Neural cell (in vitro differentiated cells): ENCODE results near the gene OLFML3. TPM values are rescaled to one million over a fixed set of nuclear protein-coding genes. Genes with fewer than 3 reads are reported as not detected.

Experiments used
- H2AFZ ChIP-seq: fragments of 200-600, 300-800 bp; sonication (generic), shearing (Covaris generic); 2 replicates; pipeline ENCODE4 v1.6.0; 2014; ENCODE audit warnings: low read depth, mild to moderate bottlenecking, antibody characterized with exemption, low read length, moderate library complexity
- H3F3A ChIP-seq: fragments of 200-600 bp; shearing (Covaris generic); 2 replicates; pipeline ENCODE4 v1.6.1; 2016; ENCODE audit warnings: mild to moderate bottlenecking, moderate library complexity, mixed read lengths, antibody characterized with exemption, low read length; ENCODE audit not compliant: insufficient read depth, poor library complexity, severe bottlenecking
- H3K27ac ChIP-seq: fragments of 200-600, 300-800 bp; sonication (generic), shearing (Covaris generic); 2 replicates; pipeline ENCODE4 v1.5.1; 2014; ENCODE audit warnings: mild to moderate bottlenecking, low read length, moderate library complexity
- H3K27me3 ChIP-seq: fragments of 300-800, 200-600 bp; sonication (generic), shearing (Covaris generic); 2 replicates; pipeline ENCODE4 v1.6.0; 2014; ENCODE audit warnings: mild to moderate bottlenecking, low read depth, low read length, moderate library complexity; ENCODE audit not compliant: insufficient read depth
- H3K36me3 ChIP-seq: fragments of 300-800, 200-600 bp; sonication (generic), shearing (Covaris generic); 2 replicates; pipeline ENCODE4 v1.5.1; 2014; ENCODE audit warnings: mild to moderate bottlenecking, antibody characterized with exemption, low read length, moderate library complexity; ENCODE audit not compliant: insufficient read depth
- H3K4me2 ChIP-seq: fragments of 300-800, 200-600 bp; sonication (generic), shearing (Covaris generic); 2 replicates; pipeline ENCODE4 v1.6.0; 2014; ENCODE audit warnings: mild to moderate bottlenecking, low read length
- H3K4me3 ChIP-seq: fragments of 300-800, 200-600 bp; sonication (generic), shearing (Covaris generic); 2 replicates; pipeline ENCODE4 v1.5.1; 2014; ENCODE audit warnings: mild to moderate bottlenecking, low read length, moderate library complexity
- H3K79me2 ChIP-seq: fragments of 200-600 bp; shearing (Covaris generic); replicated peaks from 2 replicates; pipeline ENCODE4 v1.6.0; 2014; ENCODE audit warnings: mild to moderate bottlenecking, low read length, moderate library complexity; ENCODE audit not compliant: insufficient read depth
- H3K9ac ChIP-seq: fragments of 300-800, 200-600 bp; sonication (generic), shearing (Covaris generic); 2 replicates; pipeline ENCODE4 v1.6.1; 2016; ENCODE audit warnings: mild to moderate bottlenecking, low read length, mixed read lengths
- H3K9me2 ChIP-seq: fragments of 200-600 bp; shearing (Covaris generic); 2 replicates; pipeline ENCODE4 v1.6.1; 2016; ENCODE audit warnings: mild to moderate bottlenecking, low read length, mixed read lengths; ENCODE audit not compliant: insufficient read depth
- H3K9me3 ChIP-seq: fragments of 200-600, 300-800 bp; sonication (generic), shearing (Covaris generic); 2 replicates; pipeline ENCODE4 v1.6.1; 2016; ENCODE audit warnings: mild to moderate bottlenecking, mixed run types, low read length, moderate library complexity, mixed read lengths
- H4K20me1 ChIP-seq: fragments of 200-600 bp; shearing (Covaris generic); 2 replicates; pipeline ENCODE4 v1.6.1; 2016; ENCODE audit warnings: mild to moderate bottlenecking, mixed run types; ENCODE audit not compliant: insufficient read depth
- EP300 ChIP-seq: fragments of 450-650 bp; conservative IDR thresholded peaks from 2 replicates; pipeline ENCODE4 v1.6.1; 2014; ENCODE audit warnings: antibody characterized with exemption, mild to moderate bottlenecking, moderate library complexity; ENCODE audit not compliant: poor library complexity, severe bottlenecking
- EZH2 ChIP-seq: fragments of 200-600, 300-800 bp; shearing (Covaris generic), sonication (generic); IDR thresholded peaks from 2 replicates; pipeline ENCODE4 v1.6.1; 2014; ENCODE audit warnings: antibody characterized with exemption, low read length, borderline replicate concordance, mild to moderate bottlenecking; ENCODE audit not compliant: insufficient read depth, poor library complexity, severe bottlenecking
- MXI1 ChIP-seq: fragments of 450-650 bp; conservative IDR thresholded peaks from 2 replicates; pipeline ENCODE4 v1.6.1; 2014; ENCODE audit warnings: antibody characterized with exemption, mild to moderate bottlenecking; ENCODE audit not compliant: poor library complexity, severe bottlenecking
- POLR2AphosphoS5 ChIP-seq: IDR thresholded peaks from 2 replicates; pipeline ENCODE4 v1.6.1; 2012
- RAD21 ChIP-seq: fragments of 450-650 bp; conservative IDR thresholded peaks from 2 replicates; pipeline ENCODE4 v1.6.1; 2014; ENCODE audit warnings: antibody characterized with exemption, mild to moderate bottlenecking, moderate library complexity
- SMC3 ChIP-seq: fragments of 450-650 bp; conservative IDR thresholded peaks from 2 replicates; pipeline ENCODE4 v1.6.1; 2014; ENCODE audit warnings: antibody characterized with exemption, mild to moderate bottlenecking, moderate library complexity; ENCODE audit not compliant: poor library complexity
- TAF1 ChIP-seq: IDR thresholded peaks from 2 replicates; pipeline ENCODE4 v1.6.1; 2012; ENCODE audit warnings: low read depth
- polyA plus RNA-seq: library from polyadenylated mRNA; depleted of rRNA; stranded (reverse); fragments of >200 nt; gene quantifications from 2 replicates; pipeline ENCODE4 v1.2.3, GENCODE V29; 2014
- TF ChIP-seq, protein P1 (sequence below): IDR thresholded peaks from 2 replicates; pipeline ENCODE4 v1.6.1; 2012; ENCODE audit warnings: borderline replicate concordance
- TF ChIP-seq, protein P2 (sequence below): fragments of 450-650 bp; IDR thresholded peaks from 2 replicates; pipeline ENCODE4 v1.5.1; 2014; ENCODE audit warnings: antibody characterized with exemption, mild to moderate bottlenecking, moderate library complexity; ENCODE audit not compliant: poor library complexity, severe bottlenecking

The OLFML3 gene
- polyA plus RNA-seq, 1 donor from 2014 or later, result not detected

DNA sequence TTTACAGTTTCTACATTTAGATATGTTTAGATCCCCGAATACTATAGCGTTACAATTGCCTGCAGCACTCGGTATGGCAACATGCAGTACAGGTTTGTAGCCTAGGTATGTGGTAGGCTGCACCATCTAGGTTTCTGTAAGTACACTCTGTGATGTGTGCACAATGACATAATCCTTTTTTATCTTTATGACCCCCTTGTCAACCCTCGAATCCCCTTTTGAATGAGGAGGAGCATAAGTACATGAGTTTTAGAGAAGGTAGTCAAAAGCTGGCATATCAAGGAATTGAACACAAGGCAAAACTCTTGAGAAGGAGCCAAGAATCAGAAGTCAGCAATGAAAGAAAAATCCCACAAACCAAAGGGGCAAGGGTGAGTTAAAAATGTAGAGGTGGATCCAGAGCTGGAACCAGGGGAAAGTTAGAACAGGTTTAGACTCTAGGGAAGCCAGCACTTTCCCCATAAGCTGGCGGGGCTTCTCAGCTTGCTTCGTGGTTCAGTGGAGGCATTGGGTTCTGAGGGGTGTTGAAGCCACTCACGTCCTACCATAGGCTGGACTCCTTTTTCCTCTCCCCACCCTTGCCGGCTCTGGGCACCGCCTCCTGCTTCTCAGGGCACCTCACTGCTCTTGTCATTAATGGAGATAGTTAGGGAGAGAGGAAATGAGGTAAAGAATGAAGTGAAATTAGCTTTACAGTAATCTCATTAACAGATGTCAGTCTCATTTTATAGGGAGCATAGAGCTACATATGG, 31.3 kb downstream of the OLFML3 start:
- TF ChIP-seq, protein P1, sequence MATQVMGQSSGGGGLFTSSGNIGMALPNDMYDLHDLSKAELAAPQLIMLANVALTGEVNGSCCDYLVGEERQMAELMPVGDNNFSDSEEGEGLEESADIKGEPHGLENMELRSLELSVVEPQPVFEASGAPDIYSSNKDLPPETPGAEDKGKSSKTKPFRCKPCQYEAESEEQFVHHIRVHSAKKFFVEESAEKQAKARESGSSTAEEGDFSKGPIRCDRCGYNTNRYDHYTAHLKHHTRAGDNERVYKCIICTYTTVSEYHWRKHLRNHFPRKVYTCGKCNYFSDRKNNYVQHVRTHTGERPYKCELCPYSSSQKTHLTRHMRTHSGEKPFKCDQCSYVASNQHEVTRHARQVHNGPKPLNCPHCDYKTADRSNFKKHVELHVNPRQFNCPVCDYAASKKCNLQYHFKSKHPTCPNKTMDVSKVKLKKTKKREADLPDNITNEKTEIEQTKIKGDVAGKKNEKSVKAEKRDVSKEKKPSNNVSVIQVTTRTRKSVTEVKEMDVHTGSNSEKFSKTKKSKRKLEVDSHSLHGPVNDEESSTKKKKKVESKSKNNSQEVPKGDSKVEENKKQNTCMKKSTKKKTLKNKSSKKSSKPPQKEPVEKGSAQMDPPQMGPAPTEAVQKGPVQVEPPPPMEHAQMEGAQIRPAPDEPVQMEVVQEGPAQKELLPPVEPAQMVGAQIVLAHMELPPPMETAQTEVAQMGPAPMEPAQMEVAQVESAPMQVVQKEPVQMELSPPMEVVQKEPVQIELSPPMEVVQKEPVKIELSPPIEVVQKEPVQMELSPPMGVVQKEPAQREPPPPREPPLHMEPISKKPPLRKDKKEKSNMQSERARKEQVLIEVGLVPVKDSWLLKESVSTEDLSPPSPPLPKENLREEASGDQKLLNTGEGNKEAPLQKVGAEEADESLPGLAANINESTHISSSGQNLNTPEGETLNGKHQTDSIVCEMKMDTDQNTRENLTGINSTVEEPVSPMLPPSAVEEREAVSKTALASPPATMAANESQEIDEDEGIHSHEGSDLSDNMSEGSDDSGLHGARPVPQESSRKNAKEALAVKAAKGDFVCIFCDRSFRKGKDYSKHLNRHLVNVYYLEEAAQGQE, result no peak
- TF ChIP-seq, protein P2, sequence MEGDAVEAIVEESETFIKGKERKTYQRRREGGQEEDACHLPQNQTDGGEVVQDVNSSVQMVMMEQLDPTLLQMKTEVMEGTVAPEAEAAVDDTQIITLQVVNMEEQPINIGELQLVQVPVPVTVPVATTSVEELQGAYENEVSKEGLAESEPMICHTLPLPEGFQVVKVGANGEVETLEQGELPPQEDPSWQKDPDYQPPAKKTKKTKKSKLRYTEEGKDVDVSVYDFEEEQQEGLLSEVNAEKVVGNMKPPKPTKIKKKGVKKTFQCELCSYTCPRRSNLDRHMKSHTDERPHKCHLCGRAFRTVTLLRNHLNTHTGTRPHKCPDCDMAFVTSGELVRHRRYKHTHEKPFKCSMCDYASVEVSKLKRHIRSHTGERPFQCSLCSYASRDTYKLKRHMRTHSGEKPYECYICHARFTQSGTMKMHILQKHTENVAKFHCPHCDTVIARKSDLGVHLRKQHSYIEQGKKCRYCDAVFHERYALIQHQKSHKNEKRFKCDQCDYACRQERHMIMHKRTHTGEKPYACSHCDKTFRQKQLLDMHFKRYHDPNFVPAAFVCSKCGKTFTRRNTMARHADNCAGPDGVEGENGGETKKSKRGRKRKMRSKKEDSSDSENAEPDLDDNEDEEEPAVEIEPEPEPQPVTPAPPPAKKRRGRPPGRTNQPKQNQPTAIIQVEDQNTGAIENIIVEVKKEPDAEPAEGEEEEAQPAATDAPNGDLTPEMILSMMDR, result no peak
- TF ChIP-seq RAD21 (no peak), EZH2 (no peak)
- Histone ChIP-seq H4K20me1 (no peaks in the 10 kb centered on the region), H3K9me3 (no peaks in the 10 kb centered on the region), H3K4me3 (no peak overlapping the region), H3K9ac (no peak overlapping the region), H3K79me2 (no peaks in the 10 kb centered on the region), H3K4me2 (no peak overlapping the region), H3K9me2 (no peaks in the 10 kb centered on the region), H3K36me3 (no peaks in the 10 kb centered on the region), H3K27me3 (no peaks in the 10 kb centered on the region), H2AFZ (no peak overlapping the region), H3K27ac (no peak overlapping the region), H3F3A (no peaks in the 10 kb centered on the region)

DNA sequence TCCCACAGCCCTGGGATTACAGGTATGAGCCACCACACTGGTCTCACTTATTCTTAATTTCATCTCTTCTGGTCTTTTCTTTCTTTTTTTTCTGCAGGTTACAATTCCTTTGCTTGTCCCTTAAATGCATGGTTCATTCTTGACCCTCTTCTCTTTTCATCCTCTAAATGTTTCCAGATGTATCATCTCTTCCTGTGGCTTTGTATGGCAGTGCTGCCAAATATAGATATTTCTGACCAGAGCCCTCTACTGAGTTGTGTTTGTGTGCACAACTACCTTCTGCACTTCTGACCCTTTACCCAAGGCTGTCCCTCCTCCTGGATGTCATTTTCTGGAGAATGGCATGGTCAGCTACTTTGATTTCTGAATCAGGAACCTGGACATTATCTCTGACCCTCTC, 32.5 kb downstream of the OLFML3 start:
- H3K4me3 ChIP-seq, result no peak overlapping the region
- H3K4me2 ChIP-seq, result no peak overlapping the region
- TF ChIP-seq SMC3 (no peak), EZH2 (no peak), TAF1 (no peak), EP300 (no peak), MXI1 (no peak), RAD21 (no peak), POLR2AphosphoS5 (no peak)
- TF ChIP-seq, protein P2, result no peak
- TF ChIP-seq, protein P1, result no peak
- no peaks in the 10 kb centered on the region for H3K36me3 ChIP-seq
- H3K27me3 ChIP-seq, result no peaks in the 10 kb centered on the region
- no peaks in the 10 kb centered on the region for H3F3A ChIP-seq
- H4K20me1 ChIP-seq, result no peaks in the 10 kb centered on the region
- no peak overlapping the region for H2AFZ ChIP-seq
- no peak overlapping the region for H3K27ac ChIP-seq
- H3K9me2 ChIP-seq, result no peaks in the 10 kb centered on the region
- no peaks in the 10 kb centered on the region for H3K79me2 ChIP-seq
- no peak overlapping the region for H3K9ac ChIP-seq
- no peaks in the 10 kb centered on the region for H3K9me3 ChIP-seq
